Stimulated activated CD8-positive, alpha-beta memory T cell treated with anti-CD3 and anti-CD28 coated beads, Interleukin-12 subunit alpha, Interleukin-12 subunit beta, amount 100 ng/mL, for 4 hours (primary cell): ENCODE results near the gene NRP1.
"Not testable (repeated sequence)": the region's sequence is repeated elsewhere in the genome, so short reads cannot be mapped to it uniquely, and the experiment has no call there.

Experiments
- DNase-seq: peaks from one replicate; pipeline ENCODE4 v3.0.0-alpha.2; 2020; ENCODE audit warnings: low read depth

Gene NRP1

DNA sequence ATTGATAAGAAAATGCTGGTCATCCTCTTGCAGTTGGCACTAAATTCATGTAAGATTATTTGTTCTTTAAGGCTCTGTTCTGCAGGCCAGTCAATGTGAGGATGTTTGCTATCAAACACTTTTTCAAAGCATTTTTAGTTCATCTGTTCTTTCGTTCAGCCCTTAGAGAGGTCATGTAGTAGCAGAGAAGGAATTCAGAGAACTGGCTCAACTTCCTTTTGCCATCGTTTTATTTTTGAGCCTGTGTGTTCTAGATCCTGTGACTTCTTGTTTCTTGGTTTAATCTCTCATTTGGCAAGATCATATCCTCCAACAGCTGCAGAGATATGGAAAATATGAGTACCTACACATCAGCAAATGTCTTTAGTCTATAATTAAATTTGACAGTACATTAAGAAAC is 184.3 kb downstream of the NRP1 start:
- DNase-seq, result no peak

DNA sequence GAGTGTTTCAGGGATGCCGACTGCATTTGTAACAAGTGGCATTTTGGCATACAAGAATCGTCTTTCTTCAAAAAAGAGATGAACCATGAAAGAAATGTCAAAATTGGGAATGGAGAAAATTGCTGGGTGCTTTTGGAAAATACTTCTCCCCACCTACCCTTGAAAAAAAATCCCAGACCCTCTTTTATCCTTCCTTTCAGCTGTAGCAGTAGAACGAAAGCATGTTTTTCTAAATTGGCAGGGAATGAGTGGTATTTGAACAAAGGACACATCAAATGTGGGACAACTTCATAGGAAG is 187.5 kb downstream of the NRP1 start:
- DNase-seq, result no peak

DNA sequence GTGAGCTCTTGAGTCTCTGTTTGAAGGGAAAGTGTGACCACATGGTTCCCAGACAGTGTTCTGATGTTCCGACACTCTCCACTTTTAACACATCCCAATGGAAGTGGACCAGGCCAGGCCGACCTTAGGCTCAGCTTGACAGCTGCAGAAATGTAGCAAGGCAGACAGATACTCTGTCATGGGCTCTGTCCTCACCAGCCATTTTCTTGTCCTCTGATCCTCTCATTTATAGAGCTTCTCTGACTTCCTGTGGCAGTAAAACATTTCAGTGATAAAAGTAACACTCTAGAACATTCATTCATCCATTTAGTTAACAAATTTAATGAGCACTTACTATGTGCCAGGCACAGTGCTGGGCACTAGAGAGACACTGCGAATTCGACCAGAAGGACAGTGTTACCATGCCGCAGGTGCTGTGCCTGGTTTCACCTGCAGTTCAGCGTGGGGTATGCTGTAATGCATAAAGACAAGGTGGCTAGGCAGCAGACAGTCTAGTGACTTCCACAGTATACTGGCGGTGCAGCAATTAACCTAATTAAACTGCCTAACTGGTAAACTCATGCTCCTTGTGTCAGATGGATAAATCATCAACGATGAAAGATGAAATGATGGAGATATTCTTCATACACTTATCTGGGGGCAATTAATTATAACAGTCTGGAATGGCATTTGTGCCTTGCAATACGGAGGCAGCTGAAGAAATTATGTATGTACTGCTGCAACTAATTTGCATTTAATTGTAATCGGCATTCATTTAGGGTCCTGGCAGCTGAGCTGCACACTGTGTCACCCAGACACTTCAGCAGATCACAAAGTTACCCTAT is 188.1 kb downstream of the NRP1 start:
- no peak for DNase-seq

- DNase-seq, result no peak
Measured at GRCh38 chr10:33145451-33146188, 188.8 kb downstream of the NRP1 start.

DNA sequence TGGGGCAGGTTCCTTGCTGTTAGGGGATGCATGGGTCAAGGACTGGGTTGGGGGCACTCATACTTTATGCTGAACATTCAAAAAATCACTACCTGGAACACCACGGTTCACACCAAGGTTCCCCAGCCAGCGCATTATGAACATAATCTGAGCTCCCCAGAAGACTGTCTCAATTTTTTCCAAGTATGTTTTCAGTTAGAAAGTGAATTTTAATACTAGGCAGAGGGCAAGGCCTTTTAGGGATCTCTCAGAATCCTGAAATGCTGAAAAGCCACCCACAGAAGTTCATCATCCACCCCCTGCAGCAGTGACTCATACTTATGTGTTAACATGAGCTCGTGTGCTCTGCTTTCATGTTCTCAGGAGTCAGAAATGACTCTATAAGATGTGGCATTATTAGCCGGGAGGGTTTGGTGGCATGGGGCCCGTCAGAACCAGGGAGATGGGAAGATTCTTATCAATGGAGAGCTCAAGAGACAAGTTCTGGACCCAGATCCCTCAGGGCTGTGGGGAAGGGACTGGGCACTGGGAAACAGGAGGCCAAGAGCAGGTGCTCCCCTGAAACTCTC is 191.2 kb downstream of the NRP1 start:
- DNase-seq, result peak; percentile 21

DNA sequence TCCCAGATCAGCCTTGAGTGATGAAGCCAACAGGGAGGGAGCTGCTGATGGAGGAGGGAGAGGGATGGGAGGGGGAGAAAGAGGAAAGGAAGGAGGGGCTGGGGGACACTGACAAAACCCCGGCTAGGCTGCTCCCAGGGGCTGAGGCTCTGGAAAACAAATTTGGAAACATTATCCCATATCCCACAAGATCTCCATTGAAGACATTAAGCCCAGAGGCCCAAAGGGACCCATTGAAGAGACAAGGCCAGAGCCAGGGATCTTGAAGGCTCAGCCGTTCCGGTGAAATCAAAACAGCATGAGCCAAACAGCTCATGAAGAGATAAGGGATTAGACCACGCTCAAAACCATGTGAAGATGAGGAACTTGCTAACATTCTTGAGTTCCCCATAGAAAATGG is 192.2 kb downstream of the NRP1 start:
- no peak for DNase-seq

DNA sequence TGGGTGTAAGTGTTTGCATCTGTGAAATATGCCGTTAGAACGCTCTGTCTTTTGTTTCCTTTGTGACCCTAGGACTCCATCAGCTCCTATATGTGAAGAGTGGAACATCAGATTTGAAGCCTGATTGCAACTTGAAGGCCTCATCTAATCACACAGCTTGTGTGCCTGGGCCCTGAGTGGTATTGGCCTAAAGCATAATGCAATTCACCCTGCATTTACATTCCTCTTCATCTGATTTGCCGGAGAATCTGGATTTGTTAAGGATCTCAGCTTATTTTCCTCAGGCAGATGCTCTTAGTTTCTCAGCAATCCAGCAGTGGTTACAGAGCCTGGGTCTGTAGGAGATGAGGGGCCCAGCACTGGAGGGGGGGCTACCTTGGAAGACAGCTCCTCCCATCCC is 193.2 kb downstream of the NRP1 start:
- DNase-seq, result no peak

GRCh38 chr10:33139181-33139646 is 195.3 kb downstream of the NRP1 start:
- DNase-seq, result peak; percentile 25

- not testable (repeated sequence) for DNase-seq
Measured at GRCh38 chr10:33138686-33139085, 195.8 kb downstream of the NRP1 start.

GRCh38 chr10:33137356-33138005 is 197.0 kb downstream of the NRP1 start:
- no peak for DNase-seq

- no peak for DNase-seq
Measured at GRCh38 chr10:33136781-33137180, 197.7 kb downstream of the NRP1 start.

DNA sequence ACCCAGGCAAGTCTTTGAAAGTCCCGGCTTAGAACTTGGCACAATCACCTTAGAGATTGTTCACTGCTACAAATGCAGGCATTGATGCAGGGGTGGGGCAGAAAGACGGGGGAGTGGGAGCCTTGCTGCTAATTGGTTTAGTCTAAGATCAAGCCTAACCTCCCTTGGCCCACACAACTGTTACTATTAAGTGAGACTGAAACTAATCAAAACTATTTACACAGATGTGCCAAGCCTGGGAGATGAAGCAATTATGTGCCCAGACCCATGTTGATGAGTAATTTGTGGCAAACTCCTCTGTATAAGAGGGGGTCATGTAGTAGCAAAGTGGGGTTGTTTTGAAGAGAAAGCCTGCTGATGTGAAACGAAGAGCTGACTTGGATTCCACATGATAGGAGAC is 198.2 kb downstream of the NRP1 start:
- no peak for DNase-seq

DNA sequence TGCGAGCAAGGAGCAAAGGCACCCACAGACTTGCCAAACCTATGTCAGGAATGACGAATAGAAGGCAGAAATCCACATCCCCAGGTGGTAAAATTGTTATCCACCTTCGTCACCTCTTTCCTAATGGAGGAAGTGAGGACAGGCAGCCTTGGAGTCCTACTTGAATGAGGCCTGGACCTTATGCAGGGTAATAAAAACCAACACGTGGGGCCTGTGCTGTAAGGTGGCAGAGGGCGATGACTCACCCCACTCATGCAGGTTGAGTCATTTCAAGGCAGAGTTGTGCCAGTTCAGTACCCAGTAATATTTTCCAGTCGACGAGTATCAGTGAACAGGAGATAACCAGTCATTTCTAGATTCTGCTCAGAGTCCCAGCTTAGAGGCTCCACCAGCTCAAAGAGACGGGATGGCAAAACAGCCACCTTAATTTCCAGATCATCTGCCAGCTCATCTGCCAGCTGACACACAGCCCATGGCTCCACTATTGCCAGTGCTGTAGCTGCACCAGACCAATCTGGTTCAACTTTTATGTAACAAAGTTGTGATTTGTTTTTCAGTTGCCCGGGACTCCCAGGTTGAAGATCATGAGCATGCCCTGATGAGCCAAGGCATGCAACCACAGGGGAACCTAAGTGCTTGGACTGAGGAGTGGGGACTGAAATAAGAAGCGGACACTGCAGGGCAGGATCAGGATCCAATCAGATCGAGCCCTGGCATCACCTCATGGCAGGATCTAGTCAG is 200.3 kb downstream of the NRP1 start:
- DNase-seq, result peak; percentile 60

GRCh38 chr10:33133557-33133956 is 200.9 kb downstream of the NRP1 start:
- DNase-seq, result no peak

- no peak for DNase-seq
Measured at GRCh38 chr10:33132626-33133025, 201.8 kb downstream of the NRP1 start.

DNA sequence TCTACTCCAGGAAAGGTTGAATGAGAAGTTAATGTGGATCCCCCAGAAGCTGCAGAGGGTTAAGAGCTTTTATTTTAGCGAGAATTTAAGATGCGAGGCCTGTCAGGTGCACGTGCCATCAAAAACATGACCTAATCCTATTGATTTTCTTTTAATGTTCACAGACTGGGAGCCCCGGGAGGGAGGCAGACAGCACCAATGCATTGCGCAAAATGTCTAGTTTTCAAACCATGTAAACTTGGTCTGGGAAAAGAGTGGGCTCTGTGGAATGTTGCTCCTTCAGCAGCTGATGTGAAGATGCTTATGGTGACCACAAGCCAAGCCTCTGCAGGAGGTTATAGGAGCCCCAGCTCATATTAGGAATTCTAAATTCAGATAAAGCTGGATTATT is 204.5 kb downstream of the NRP1 start:
- DNase-seq, result no peak

DNA sequence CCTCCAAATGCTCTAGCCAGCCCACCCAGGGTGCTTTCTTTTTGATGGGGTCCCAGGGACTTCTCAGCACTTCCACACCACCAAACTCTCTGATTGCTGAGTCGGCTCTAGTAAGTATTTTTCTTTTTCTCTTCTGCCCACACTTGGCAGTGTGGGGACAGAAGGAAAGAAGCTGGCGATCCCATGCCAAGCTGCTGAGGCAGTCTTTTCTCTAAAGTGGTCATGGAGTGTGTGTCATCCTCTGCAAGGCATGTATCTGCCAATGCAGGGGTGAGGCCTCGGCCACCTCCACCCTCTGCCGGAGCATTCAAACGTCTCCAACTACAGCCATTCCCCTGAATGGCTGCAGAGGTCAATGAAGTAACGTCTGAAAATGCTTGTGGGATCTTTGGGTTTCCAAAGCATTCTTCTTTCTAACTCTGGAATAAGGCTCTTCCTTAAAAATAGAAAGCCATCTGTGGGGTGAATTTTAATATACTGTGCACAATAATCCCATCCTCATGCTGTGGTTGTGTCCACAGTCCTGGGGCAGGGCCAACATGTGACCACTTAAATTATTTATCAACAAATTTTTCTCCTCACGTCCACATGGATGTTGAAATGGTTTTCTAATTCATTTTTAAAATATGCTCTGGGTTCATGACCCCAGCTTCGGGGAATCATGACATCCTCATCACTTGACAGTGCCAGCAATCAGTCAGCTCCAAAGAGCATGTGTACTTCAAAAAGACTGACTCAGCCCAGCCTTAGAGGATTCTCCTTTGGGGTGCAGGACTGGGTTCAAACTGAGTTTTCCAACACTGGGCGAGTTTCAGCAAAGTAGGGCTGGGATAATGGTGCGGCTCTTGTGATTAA is 205.1 kb downstream of the NRP1 start:
- no peak for DNase-seq

GRCh38 chr10:33127622-33128021 is 206.8 kb downstream of the NRP1 start:
- no peak for DNase-seq
